K562 (cell line): Measurements from ENCODE around the gene SERPIND1. TPM values are rescaled to one million over a fixed set of nuclear protein-coding genes. Genes with fewer than 3 reads are reported as not detected.

ENCODE experiments used
- BRCA1 ChIP-seq, 2 experiments: fragments of 450-650 bp in 1 of 2; sonication (generic) in 1 of 2; formaldehyde crosslinking in 1 of 2; IDR thresholded peaks; 2 replicates each; pipeline versions ENCODE4 v1.5.0 to v1.6.1; 2017 to 2020; ENCODE audit warnings: mild to moderate bottlenecking in 1 of 2, missing genetic modification reagents in 1 of 2
- EHMT2 ChIP-seq: fragments of 450-650 bp; IDR thresholded peaks from 2 replicates; pipeline ENCODE4 v1.6.1; 2018; ENCODE audit warnings: antibody characterized with exemption
- FOXK1 ChIP-seq: sonication (generic); formaldehyde crosslinking; IDR thresholded peaks from 2 replicates; pipeline ENCODE4 v1.8.0; 2022; ENCODE audit warnings: missing genetic modification reagents, mild to moderate bottlenecking, borderline replicate concordance
- GABPB2 ChIP-seq: fragments of 250-450 bp; sonication (Bioruptor Pico); conservative IDR thresholded peaks from 2 replicates; pipeline ENCODE4 v1.5.1; 2021; ENCODE audit warnings: mild to moderate bottlenecking
- POLR2G ChIP-seq: fragments of 200-400 bp; formaldehyde crosslinking; IDR thresholded peaks from 2 replicates; pipeline ENCODE4 v1.6.1; 2017; ENCODE audit warnings: low read depth, mild to moderate bottlenecking, antibody characterized with exemption, low read length, moderate library complexity
- PTTG1 ChIP-seq: fragments of 450-650 bp; IDR thresholded peaks from 2 replicates; pipeline ENCODE4 v1.6.1; 2016; ENCODE audit warnings: low read depth, mild to moderate bottlenecking, missing genetic modification characterization, missing compliant biosample characterization
- RB1 ChIP-seq: fragments of 450-650 bp; IDR thresholded peaks from 2 replicates; pipeline ENCODE4 v1.6.1; 2017; ENCODE audit warnings: low read depth, mild to moderate bottlenecking
- SIN3B ChIP-seq: fragments of 450-650 bp; IDR thresholded peaks from 2 replicates; pipeline ENCODE4 v1.6.1; 2017; ENCODE audit warnings: low read depth, mild to moderate bottlenecking, moderate library complexity
- SP1 ChIP-seq: sonication (generic); formaldehyde crosslinking; IDR thresholded peaks from 2 replicates; pipeline ENCODE4 v1.8.1; 2022; ENCODE audit warnings: mild to moderate bottlenecking, missing genetic modification reagents
- TEAD4 ChIP-seq, 2 experiments: sonication (generic) in 1 of 2; formaldehyde crosslinking in 1 of 2; IDR thresholded peaks; 2 replicates each; pipeline versions ENCODE4 v1.6.1 to v1.8.0; 2012 to 2022; ENCODE audit warnings: borderline replicate concordance in 1 of 2, inconsistent platforms in 1 of 2, low read length in 1 of 2, mild to moderate bottlenecking in 1 of 2, missing genetic modification reagents in 1 of 2
- TOE1 ChIP-seq, 2 experiments: fragments of 450-650 bp in 1 of 2; sonication (generic) in 1 of 2; formaldehyde crosslinking in 1 of 2; IDR thresholded peaks; 2 replicates each; pipeline versions ENCODE4 v1.7.1 to v1.8.0; 2016 to 2022; ENCODE audit warnings: borderline replicate concordance in 2 of 2, mild to moderate bottlenecking in 2 of 2, antibody characterized with exemption in 1 of 2, inconsistent platforms in 1 of 2, low read depth in 1 of 2, missing genetic modification reagents in 1 of 2, moderate library complexity in 1 of 2
- TRIM24 ChIP-seq, 2 experiments: fragments of 450-650 bp; IDR thresholded peaks; 2 replicates each; pipeline ENCODE4 v1.6.1; 2016
- TSC22D4 ChIP-seq: fragments of 450-650 bp; IDR thresholded peaks from 2 replicates; pipeline ENCODE4 v1.6.1; 2016; ENCODE audit warnings: missing genetic modification characterization, missing biosample characterization, control low read depth
- ZBED1 ChIP-seq: IDR thresholded peaks from 2 replicates; pipeline ENCODE4 v1.6.1; 2014
- ZNF282 ChIP-seq: sonication (generic); formaldehyde crosslinking; IDR thresholded peaks from 2 replicates; pipeline ENCODE4 v1.8.1; 2023; ENCODE audit warnings: missing genetic modification reagents
- ZNF695 ChIP-seq: fragments of 450-650 bp; formaldehyde crosslinking; IDR thresholded peaks from 2 replicates; pipeline ENCODE4 v1.4.0; 2020; ENCODE audit warnings: mild to moderate bottlenecking, moderate library complexity
- ZNF707 ChIP-seq: fragments of 250-450 bp; sonication (Bioruptor Pico); conservative IDR thresholded peaks from 2 replicates; pipeline ENCODE4 v1.8.0; 2022; ENCODE audit warnings: inconsistent platforms, mild to moderate bottlenecking, moderate library complexity
- ZNF766 ChIP-seq: fragments of 200-800 bp; sonication (Bioruptor generic); conservative IDR thresholded peaks from 2 replicates; pipeline ENCODE4 v1.6.1; 2016; ENCODE audit warnings: missing genetic modification characterization, missing compliant biosample characterization
- polyA plus RNA-seq, 8 experiments: library from polyadenylated mRNA; depleted of rRNA in 4 of 8; stranded (reverse) in 5 of 8; unstranded in 3 of 8; fragments of >200 nt; fragmentation: Nextera tagmentation in 2 of 8; fragmentation: Illumina TruSeq in 1 of 8; extraction: Ambion mirVana in 2 of 8; extraction: Trizol in 1 of 8; gene quantifications; 2 replicates each; pipeline versions ENCODE4 v1.2.1 to v1.2.3, GENCODE V29; 2011 to 2014; ENCODE audit warnings: inconsistent platforms in 1 of 8, missing spikeins in 1 of 8
- total RNA-seq, 7 experiments: library from RNA; depleted of rRNA in 6 of 7; stranded (reverse); fragments of >200 nt in 6 of 7; fragmentation: Illumina TruSeq in 2 of 7; extraction: Trizol in 2 of 7; gene quantifications; 2 replicates each; pipeline versions ENCODE4 v1.2.1 to v1.2.3, GENCODE V29; 2011 to 2021; ENCODE audit warnings: low replicate concordance in 1 of 7
- TF ChIP-seq, protein P1 (sequence below): fragments of 450-650 bp; formaldehyde crosslinking; IDR thresholded peaks from 2 replicates; pipeline ENCODE4 v1.4.0; 2020; ENCODE audit warnings: mild to moderate bottlenecking, mixed read lengths
- TF ChIP-seq, protein P2 (sequence below), 2 experiments: fragments of 450-650 bp in 1 of 2; IDR thresholded peaks; 2 replicates each; pipeline ENCODE4 v1.6.1; 2011 to 2017; ENCODE audit warnings: low read depth in 2 of 2, antibody characterized with exemption in 1 of 2, borderline replicate concordance in 1 of 2, low read length in 1 of 2, mild to moderate bottlenecking in 1 of 2, mixed read lengths in 1 of 2; ENCODE audit not compliant: control insufficient read depth in 1 of 2
- TF ChIP-seq, protein P3 (sequence below): fragments of 250-450 bp; sonication (Bioruptor Pico); IDR thresholded peaks from 2 replicates; pipeline ENCODE4 v1.8.0; 2022; ENCODE audit warnings: moderate library complexity, mild to moderate bottlenecking, inconsistent platforms

The SERPIND1 gene
- total and polyA plus RNA-seq, 9 of the 15 experiments (the other 6 are each of a cell fraction or from before 2014, with no cell fraction given): 0.04 to 0.11 (median 0.09) TPM; not detected in 6

DNA sequence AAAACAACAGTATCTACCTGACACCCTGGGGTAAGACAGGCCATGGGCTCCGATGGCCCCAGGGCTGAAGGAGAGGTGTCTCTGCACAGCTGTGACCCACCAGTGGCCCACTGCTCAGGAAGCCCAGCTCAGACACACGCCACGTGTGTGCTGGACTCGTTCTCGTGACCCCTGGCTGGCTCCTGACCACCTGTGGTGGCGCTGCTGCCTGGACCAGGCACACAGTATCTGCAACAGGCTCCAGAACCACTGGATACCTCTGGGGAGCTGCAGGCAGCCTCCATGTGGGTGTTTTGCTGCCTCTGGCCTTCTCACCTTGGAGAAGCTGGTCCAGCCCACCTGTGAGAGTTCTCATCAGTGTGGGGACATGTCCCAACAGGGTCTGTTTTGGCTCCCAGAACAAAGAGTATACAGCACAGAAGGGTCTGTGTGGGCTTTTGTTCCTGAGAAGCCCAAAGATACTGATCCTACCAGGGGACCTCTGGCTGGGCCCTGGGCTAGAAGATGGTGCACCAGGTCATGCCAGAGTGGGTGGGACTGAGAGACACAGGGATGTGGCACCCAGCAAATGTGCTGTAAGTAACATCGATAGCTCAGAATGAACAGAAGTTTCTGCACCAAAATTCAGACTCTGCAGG is 21.7 kb upstream of the SERPIND1 start (continued):
- TF ChIP-seq FOXK1 (CRISPR knock-in tag) (no peak), SP1 (CRISPR knock-in tag) (no peak), EHMT2 (no peak), BRCA1 (IDR thresholded peaks at IDR 0.05) (no peak), BRCA1 (CRISPR knock-in tag; IDR thresholded peaks at IDR 0.05) (peak; percentile 80; the same call in 1 of the 2 replicates), ZNF766 (CRISPR knock-in tag) (no peak), POLR2G (peak; percentile 52; the same call in 1 of the 2 replicates), ZBED1 (no peak), ZNF707 (CRISPR knock-in tag) (no peak), TSC22D4 (no peak), TEAD4 (IDR thresholded peaks at IDR 0.05; ENCODE audit: low read length) (no peak), TEAD4 (CRISPR knock-in tag; IDR thresholded peaks at IDR 0.05; ENCODE audit: borderline replicate concordance) (0 out of 2 replicates have a peak, but pooled peaks have one; percentile 57), TRIM24 (IDR thresholded peaks at IDR 0.05) (no peak), GABPB2 (CRISPR knock-in tag) (0 out of 2 replicates have a peak, but pooled peaks have one; percentile 18), TOE1 (IDR thresholded peaks at IDR 0.05; ENCODE audit: borderline replicate concordance) (no peak), TOE1 (CRISPR knock-in tag; IDR thresholded peaks at IDR 0.05; ENCODE audit: borderline replicate concordance, low read depth) (no peak), PTTG1 (tag) (no peak), SIN3B (no peak), RB1 (no peak), ZNF282 (CRISPR knock-in tag) (0 out of 2 replicates have a peak, but pooled peaks have one; percentile 68), ZNF695 (CRISPR knock-in tag) (no peak)
- TF ChIP-seq, protein P1, sequence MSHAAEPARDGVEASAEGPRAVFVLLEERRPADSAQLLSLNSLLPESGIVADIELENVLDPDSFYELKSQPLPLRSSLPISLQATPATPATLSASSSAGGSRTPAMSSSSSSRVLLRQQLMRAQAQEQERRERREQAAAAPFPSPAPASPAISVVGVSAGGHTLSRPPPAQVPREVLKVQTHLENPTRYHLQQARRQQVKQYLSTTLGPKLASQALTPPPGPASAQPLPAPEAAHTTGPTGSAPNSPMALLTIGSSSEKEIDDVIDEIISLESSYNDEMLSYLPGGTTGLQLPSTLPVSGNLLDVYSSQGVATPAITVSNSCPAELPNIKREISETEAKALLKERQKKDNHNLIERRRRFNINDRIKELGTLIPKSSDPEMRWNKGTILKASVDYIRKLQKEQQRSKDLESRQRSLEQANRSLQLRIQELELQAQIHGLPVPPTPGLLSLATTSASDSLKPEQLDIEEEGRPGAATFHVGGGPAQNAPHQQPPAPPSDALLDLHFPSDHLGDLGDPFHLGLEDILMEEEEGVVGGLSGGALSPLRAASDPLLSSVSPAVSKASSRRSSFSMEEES (CRISPR knock-in tag): no peak
- TF ChIP-seq, protein P2, sequence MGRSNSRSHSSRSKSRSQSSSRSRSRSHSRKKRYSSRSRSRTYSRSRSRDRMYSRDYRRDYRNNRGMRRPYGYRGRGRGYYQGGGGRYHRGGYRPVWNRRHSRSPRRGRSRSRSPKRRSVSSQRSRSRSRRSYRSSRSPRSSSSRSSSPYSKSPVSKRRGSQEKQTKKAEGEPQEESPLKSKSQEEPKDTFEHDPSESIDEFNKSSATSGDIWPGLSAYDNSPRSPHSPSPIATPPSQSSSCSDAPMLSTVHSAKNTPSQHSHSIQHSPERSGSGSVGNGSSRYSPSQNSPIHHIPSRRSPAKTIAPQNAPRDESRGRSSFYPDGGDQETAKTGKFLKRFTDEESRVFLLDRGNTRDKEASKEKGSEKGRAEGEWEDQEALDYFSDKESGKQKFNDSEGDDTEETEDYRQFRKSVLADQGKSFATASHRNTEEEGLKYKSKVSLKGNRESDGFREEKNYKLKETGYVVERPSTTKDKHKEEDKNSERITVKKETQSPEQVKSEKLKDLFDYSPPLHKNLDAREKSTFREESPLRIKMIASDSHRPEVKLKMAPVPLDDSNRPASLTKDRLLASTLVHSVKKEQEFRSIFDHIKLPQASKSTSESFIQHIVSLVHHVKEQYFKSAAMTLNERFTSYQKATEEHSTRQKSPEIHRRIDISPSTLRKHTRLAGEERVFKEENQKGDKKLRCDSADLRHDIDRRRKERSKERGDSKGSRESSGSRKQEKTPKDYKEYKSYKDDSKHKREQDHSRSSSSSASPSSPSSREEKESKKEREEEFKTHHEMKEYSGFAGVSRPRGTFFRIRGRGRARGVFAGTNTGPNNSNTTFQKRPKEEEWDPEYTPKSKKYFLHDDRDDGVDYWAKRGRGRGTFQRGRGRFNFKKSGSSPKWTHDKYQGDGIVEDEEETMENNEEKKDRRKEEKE (IDR thresholded peaks at IDR 0.05; ENCODE audit: borderline replicate concordance in 1 of 2, control insufficient read depth in 1 of 2, low read depth in 2 of 2, low read length in 1 of 2): no peak
- TF ChIP-seq, protein P3, sequence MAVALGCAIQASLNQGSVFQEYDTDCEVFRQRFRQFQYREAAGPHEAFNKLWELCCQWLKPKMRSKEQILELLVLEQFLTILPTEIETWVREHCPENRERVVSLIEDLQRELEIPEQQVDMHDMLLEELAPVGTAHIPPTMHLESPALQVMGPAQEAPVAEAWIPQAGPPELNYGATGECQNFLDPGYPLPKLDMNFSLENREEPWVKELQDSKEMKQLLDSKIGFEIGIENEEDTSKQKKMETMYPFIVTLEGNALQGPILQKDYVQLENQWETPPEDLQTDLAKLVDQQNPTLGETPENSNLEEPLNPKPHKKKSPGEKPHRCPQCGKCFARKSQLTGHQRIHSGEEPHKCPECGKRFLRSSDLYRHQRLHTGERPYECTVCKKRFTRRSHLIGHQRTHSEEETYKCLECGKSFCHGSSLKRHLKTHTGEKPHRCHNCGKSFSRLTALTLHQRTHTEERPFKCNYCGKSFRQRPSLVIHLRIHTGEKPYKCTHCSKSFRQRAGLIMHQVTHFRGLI (CRISPR knock-in tag): no peak
